SK-N-SH (cell line): Measurements from ENCODE around the gene PIH1D1. TPM values are rescaled to one million over a fixed set of nuclear protein-coding genes. Genes with fewer than 3 reads are reported as not detected.

Experiments used
- CTCF ChIA-PET: fragments of 300-600, 350-600 bp; formaldehyde crosslinking; extraction: SDS; loops from one replicate; lab custom pipeline; 2021; lab: Yijun Ruan, JAX
- POLR2A ChIA-PET: fragments of 350-600 bp; sonication (Branson Sonifier 250); formaldehyde crosslinking; extraction: SDS; loops from one replicate; lab custom pipeline; 2020; ENCODE audit warnings: antibody characterized with exemption, inconsistent platforms; lab: Yijun Ruan, JAX
- DNase-seq: peaks from one replicate; pipeline ENCODE4 v3.0.0; 2012
- H2AFZ ChIP-seq: fragments of 200-600 bp; sonication (generic); 2 replicates; pipeline ENCODE4 v1.8.1; 2016; ENCODE audit warnings: antibody characterized with exemption, mild to moderate bottlenecking, low read depth
- H3F3A ChIP-seq: fragments of 200-600 bp; sonication (generic); replicated peaks from 2 replicates; pipeline ENCODE3; 2016; ENCODE audit warnings: antibody characterized with exemption, mild to moderate bottlenecking; ENCODE audit not compliant: insufficient read depth
- H3K27ac ChIP-seq, 2 experiments: fragments of 200-500 bp in 1 of 2; fragments of 200-600 bp in 1 of 2; sonication (Bioruptor generic) in 1 of 2; sonication (generic), shearing (Covaris generic) in 1 of 2; 2 replicates each; pipeline versions ENCODE4 v1.5.1 to v1.6.1; 2014 to 2016; ENCODE audit warnings: low read depth in 2 of 2, inconsistent platforms in 1 of 2, low read length in 1 of 2, mild to moderate bottlenecking in 1 of 2, mixed read lengths in 1 of 2
- H3K27me3 ChIP-seq: fragments of 200-600 bp; sonication (generic), shearing (Covaris generic); 2 replicates; pipeline ENCODE4 v1.6.1; 2016; ENCODE audit warnings: mixed run types; ENCODE audit not compliant: insufficient read depth
- H3K36me3 ChIP-seq, 2 experiments: fragments of 200-500 bp in 1 of 2; fragments of 200-600 bp in 1 of 2; sonication (Bioruptor generic) in 1 of 2; sonication (generic) in 1 of 2; replicated peaks in 1 of 2; 2 replicates each; pipeline versions ENCODE3 to v1.5.1; 2014 to 2016; ENCODE audit warnings: low read length in 1 of 2, mild to moderate bottlenecking in 1 of 2; ENCODE audit not compliant: insufficient read depth in 2 of 2, control insufficient read depth in 1 of 2
- H3K4me1 ChIP-seq, 2 experiments: fragments of 200-500 bp in 1 of 2; fragments of 200-600 bp in 1 of 2; sonication (Bioruptor generic) in 1 of 2; sonication (generic), shearing (Covaris generic) in 1 of 2; 2 replicates each; pipeline versions ENCODE4 v1.5.1 to v1.6.1; 2014 to 2016; ENCODE audit warnings: low read depth in 1 of 2, low read length in 1 of 2, mixed run types in 1 of 2; ENCODE audit not compliant: insufficient read depth in 2 of 2, control insufficient read depth in 1 of 2
- H3K4me2 ChIP-seq: fragments of 200-600 bp; sonication (generic), shearing (Covaris generic); 2 replicates; pipeline ENCODE4 v1.6.1; 2017; ENCODE audit warnings: mixed run types
- H3K4me3 ChIP-seq, 2 experiments: fragments of 200-500 bp in 1 of 2; fragments of 200-600 bp in 1 of 2; sonication (Bioruptor generic) in 1 of 2; sonication (generic), shearing (Covaris generic) in 1 of 2; 2 replicates each; pipeline versions ENCODE4 v1.5.1 to v1.8.1; 2014 to 2016; ENCODE audit warnings: low read depth in 2 of 2, inconsistent platforms in 1 of 2, low read length in 1 of 2, mild to moderate bottlenecking in 1 of 2, mixed read lengths in 1 of 2, moderate library complexity in 1 of 2
- H3K79me2 ChIP-seq: fragments of 200-600 bp; sonication (generic); 2 replicates; pipeline ENCODE4 v1.8.1; 2017; ENCODE audit warnings: mild to moderate bottlenecking; ENCODE audit not compliant: insufficient read depth
- H3K9ac ChIP-seq: fragments of 200-600 bp; sonication (generic); 2 replicates; pipeline ENCODE4 v1.6.1; 2017; ENCODE audit warnings: mixed run types
- H3K9me2 ChIP-seq: fragments of 200-600 bp; sonication (generic); 2 replicates; pipeline ENCODE4 v1.6.1; 2017; ENCODE audit warnings: mixed run types
- H3K9me3 ChIP-seq: fragments of 200-600 bp; sonication (generic); 2 replicates; pipeline ENCODE4 v1.6.1; 2017; ENCODE audit warnings: mixed run types, mild to moderate bottlenecking, moderate library complexity
- H4K20me1 ChIP-seq: fragments of 200-600 bp; sonication (generic); 2 replicates; pipeline ENCODE4 v1.6.1; 2017; ENCODE audit warnings: mild to moderate bottlenecking, mixed run types; ENCODE audit not compliant: insufficient read depth
- EP300 ChIP-seq, 2 experiments: IDR thresholded peaks; 2 replicates each; pipeline versions ENCODE4 v1.4.0 to v1.6.1; 2012; ENCODE audit warnings: borderline replicate concordance in 1 of 2, low read depth in 1 of 2, low read length in 1 of 2
- FOXM1 ChIP-seq: IDR thresholded peaks from 2 replicates; pipeline ENCODE4 v1.4.0; 2012; ENCODE audit warnings: low read depth, mild to moderate bottlenecking
- NFIC ChIP-seq: IDR thresholded peaks from 2 replicates; pipeline ENCODE4 v1.4.0; 2012; ENCODE audit warnings: borderline replicate concordance
- NRF1 ChIP-seq: IDR thresholded peaks from 2 replicates; pipeline ENCODE4 v1.6.1; 2012; ENCODE audit warnings: low read depth, mild to moderate bottlenecking, low read length
- RAD21 ChIP-seq: IDR thresholded peaks from 2 replicates; pipeline ENCODE4 v1.6.1; 2012; ENCODE audit warnings: mild to moderate bottlenecking, low read length
- RCOR1 ChIP-seq: fragments of 150-350 bp; IDR thresholded peaks from 2 replicates; pipeline ENCODE4 v1.6.1; 2017; ENCODE audit warnings: antibody characterized with exemption, low read length
- REST ChIP-seq: IDR thresholded peaks from 2 replicates; pipeline ENCODE4 v1.6.1; 2012; ENCODE audit warnings: mild to moderate bottlenecking, low read depth, low read length, moderate library complexity
- RFX5 ChIP-seq: IDR thresholded peaks from 2 replicates; pipeline ENCODE4 v1.6.1; 2012; ENCODE audit warnings: mild to moderate bottlenecking, improper control_type of control experiment, low read length
- TEAD4 ChIP-seq: IDR thresholded peaks from 2 replicates; pipeline ENCODE4 v1.4.0; 2012; ENCODE audit warnings: mild to moderate bottlenecking, borderline replicate concordance; ENCODE audit not compliant: insufficient read depth
- USF2 ChIP-seq: fragments of 150-350 bp; IDR thresholded peaks from 2 replicates; pipeline ENCODE4 v1.6.1; 2017; ENCODE audit warnings: antibody characterized with exemption, low read length, low read depth, borderline replicate concordance
- YY1 ChIP-seq: IDR thresholded peaks from 2 replicates; pipeline ENCODE4 v1.4.0; 2012; ENCODE audit warnings: low read depth, mild to moderate bottlenecking
- WGBS: methylation state at CpG from one replicate; pipeline ENCODE4 v1.1.6; 2017; ENCODE audit warnings: low lambda C conversion rate; 5-methylcytosine and 5-hydroxymethylcytosine counted together
- polyA plus RNA-seq, 3 experiments: library from polyadenylated mRNA; depleted of rRNA; stranded (reverse); fragments of >200 nt; gene quantifications; 2 replicates each; pipeline ENCODE4 v1.2.3, GENCODE V29; 2012

PIH1D1 gene
- polyA plus RNA-seq, 1 of the 3 experiments (the other 2 are of a cell fraction), result 157 TPM

GRCh38 chr19:49398001-49398615 lies 53.5 kb downstream of the PIH1D1 start:
- DNase-seq, result peak; percentile 9
- no peak overlapping the region for H2AFZ ChIP-seq
- no peaks in the 10 kb centered on the region for H3K9me3 ChIP-seq
- H3K4me1 ChIP-seq, result peaks cover 0 to 2% of the 10 kb centered on the region in 2 experiments; a peak in 1 of 4 replicates
- H3K4me3 ChIP-seq, result no peak overlapping the region
- H3K36me3 ChIP-seq, result no peaks in the 10 kb centered on the region
- no peaks in the 10 kb centered on the region for H3K9me2 ChIP-seq
- ChIA-PET CTCF (interaction anchor here (0.6 to 1.6 kb wide), 6 partner anchors 13 to 46 kb away, joined by 3 to 6 read pairs (median 3); no protein-coding TSS in a partner anchor), POLR2A (interaction anchor here (0.5 to 1.3 kb wide), 2 partner anchors 54 to 91 kb away, joined by 3 read pairs; partner anchors contain the start of gene PIH1D1)
- no peaks in the 10 kb centered on the region for H3K79me2 ChIP-seq
- H3K27me3 ChIP-seq, result peaks cover 11% of the 10 kb centered on the region
- no peak overlapping the region for H3K9ac ChIP-seq
- WGBS, result 63% methylated on average over 8 of the region's 11 CpGs
- no peaks in the 10 kb centered on the region for H4K20me1 ChIP-seq
- H3F3A ChIP-seq, result no peaks in the 10 kb centered on the region
- TF ChIP-seq NFIC, result no peak
- TF ChIP-seq FOXM1, result no peak
- no peak for TF ChIP-seq EP300 (IDR thresholded peaks at IDR 0.05; ENCODE audit: borderline replicate concordance in 1 of 2, low read depth in 1 of 2, low read length in 1 of 2)
- no peak for TF ChIP-seq RAD21
- no peak for TF ChIP-seq NRF1
- TF ChIP-seq TEAD4, result no peak
- no peak for TF ChIP-seq USF2
- no peak for TF ChIP-seq RCOR1
- TF ChIP-seq YY1, result no peak
- TF ChIP-seq REST, result no peak
- no peak for TF ChIP-seq RFX5
- no peak overlapping the region for H3K27ac ChIP-seq
- no peak overlapping the region for H3K4me2 ChIP-seq
